NK-92 treated with Interleukin-12 subunit alpha and Interleukin-12 subunit beta, amount 100 ng/mL, for 24 hours (cell line): ENCODE results near the gene FRMD4B.

ENCODE experiments used
- DNase-seq: peaks from one replicate; lab custom pipeline; 2025; lab: John Stamatoyannopoulos, UW

FRMD4B gene

GRCh38 chr3:69174871-69175737, 210.8 kb downstream of the FRMD4B start:
- DNase-seq = no peak

DNA sequence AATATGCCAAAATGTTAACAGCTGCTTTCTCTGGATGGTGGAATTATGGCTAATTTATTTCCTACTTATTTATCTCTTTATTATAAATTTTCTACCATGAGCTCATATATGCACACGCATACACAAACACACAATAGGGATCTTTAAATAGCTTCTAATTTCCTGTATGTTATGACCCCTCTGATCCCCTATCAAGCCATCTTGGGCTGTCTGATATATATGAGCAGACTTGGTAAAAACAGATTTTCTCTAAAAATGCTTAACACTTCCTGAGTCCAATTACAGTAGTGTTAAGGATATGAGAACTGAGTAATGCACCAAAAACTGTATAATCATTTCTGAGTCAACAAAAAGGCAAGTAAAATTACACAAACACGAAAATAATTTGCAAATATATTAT, 211.4 kb downstream of the FRMD4B start:
- DNase-seq = no peak

GRCh38 chr3:69172058-69172457, 213.8 kb downstream of the FRMD4B start:
- no peak for DNase-seq

DNA sequence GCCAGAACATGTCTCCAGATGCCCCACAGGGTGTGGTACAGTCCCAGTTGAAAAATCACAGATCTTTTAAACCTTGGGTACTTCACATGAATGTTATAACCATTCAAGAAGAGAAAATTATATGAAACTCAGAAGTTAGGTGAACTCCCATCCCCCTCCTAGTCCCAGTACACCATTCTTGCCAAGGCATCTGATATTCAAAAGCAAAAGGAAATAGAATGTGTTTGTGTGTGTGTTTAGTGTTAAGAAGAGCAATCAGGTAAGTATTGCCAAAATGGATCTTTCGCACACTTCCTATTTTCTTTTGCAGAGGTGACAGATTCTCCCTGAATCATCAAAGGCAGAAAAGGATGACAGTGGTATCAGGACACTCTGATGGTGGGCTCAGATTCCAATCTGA, 219.4 kb downstream of the FRMD4B start:
- DNase-seq = no peak

GRCh38 chr3:69165744-69166143, 220.1 kb downstream of the FRMD4B start:
- no peak for DNase-seq

DNA sequence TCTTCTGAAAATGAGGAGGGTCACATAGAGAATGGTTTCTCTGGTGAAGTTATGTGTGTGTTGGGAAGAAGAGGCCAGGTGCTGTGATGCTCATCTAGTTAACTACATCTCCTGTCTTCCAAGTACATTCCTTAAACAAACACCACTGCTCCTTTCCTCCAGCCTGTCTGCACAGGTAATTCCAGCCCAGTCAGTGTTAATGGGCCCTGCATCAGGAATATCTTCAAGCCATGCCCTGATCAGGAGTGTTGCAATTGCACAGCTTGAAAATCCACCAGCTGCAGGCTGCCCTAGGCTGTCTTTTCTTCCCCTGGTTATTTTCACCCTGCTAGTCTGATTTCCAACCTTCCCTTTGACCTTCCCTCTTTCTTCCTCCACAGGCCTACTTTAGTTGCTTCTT, 221.6 kb downstream of the FRMD4B start:
- DNase-seq = no peak

DNA sequence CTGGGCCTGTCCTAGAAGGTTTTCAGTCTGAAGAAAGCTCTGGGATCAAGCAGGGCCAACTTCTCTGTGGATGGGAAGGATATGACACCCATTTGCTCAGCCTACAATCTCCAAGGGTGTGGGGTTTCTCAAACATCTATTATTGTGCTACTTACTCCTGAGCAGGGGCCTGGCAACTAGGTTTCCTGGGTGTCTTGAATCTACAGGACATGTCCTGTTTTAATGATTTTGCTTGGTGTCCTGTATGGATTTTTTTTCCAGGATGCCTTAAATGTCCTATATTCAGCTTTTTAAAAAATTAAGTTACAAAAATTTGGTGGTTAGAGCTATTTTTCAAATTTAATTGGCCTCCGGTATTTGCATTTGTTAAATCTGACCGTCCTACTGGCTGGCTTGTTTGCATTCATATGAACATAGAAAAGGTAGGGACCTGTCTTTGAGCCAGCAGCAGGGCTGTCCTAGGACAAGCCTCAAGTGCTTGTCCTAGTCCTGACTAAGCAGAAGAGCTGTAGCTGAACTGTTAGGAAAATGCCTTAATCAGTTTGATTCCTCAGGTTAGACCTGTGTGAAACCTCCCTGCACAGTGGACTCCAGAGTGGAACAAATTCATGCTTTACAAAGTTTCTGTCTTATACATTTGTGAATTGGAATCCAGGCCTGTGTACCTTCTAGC, 223.4 kb downstream of the FRMD4B start:
- no peak for DNase-seq

GRCh38 chr3:69161587-69162307, 224.1 kb downstream of the FRMD4B start:
- DNase-seq = no peak

DNA sequence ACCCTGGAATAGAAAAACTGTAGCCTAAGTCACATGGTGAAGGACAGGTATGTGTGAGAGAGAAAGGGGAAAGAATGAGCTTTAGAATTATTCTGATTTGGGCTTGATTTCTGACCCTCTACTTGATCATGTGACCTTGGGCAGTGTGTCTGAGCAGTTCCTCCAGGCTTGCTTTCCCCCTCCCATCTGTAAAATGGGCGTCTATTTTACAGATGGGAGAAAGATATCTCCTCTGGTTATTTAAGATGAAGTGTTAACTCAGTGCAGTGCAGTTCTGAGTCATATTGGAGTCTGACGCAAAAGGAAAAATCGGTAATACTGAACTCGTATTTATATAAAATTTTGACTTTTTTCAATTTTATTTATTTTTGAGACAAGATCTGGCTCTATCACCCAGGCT, 225.4 kb downstream of the FRMD4B start:
- DNase-seq = no peak

GRCh38 chr3:69160107-69160506, 225.8 kb downstream of the FRMD4B start:
- no peak for DNase-seq

GRCh38 chr3:69149586-69149985, 236.3 kb downstream of the FRMD4B start:
- no peak for DNase-seq

- DNase-seq = no peak
These were observed 240.2 kb downstream of the FRMD4B start for GRCh38 chr3:69145688-69146087.

DNA sequence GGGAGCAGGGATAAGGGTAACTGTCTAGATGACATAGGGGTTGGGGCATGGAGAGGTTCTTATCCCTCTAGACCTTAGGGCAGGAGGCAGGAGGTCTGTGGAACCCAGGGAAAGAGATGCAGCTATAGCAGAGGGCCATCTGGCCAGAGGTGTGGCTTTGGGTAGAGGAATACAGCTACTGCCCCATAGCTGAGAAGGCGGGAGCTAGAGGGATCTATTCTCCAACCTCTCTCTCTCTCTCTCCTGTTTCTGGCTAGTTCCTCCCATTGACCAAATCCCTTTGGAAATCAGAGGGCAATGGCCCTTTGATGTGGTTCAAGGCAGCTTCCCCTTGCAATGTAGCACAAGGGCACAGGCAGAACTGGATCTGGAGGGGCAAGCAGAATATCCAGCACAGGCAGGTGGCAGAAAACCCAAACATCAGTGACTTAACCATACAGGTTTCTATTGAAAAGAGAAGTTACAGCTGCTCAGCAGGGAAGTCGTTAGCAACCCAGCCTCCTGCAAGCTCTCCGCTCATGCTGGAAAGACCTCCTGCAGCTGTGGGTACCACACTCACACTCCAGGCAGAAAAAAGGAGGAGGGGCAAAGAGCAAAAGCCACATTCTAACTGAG, 241.2 kb downstream of the FRMD4B start:
- no peak for DNase-seq

GRCh38 chr3:69143612-69144011, 242.3 kb downstream of the FRMD4B start:
- no peak for DNase-seq

- no peak for DNase-seq
These were observed 243.0 kb downstream of the FRMD4B start for GRCh38 chr3:69142797-69143454.

DNA sequence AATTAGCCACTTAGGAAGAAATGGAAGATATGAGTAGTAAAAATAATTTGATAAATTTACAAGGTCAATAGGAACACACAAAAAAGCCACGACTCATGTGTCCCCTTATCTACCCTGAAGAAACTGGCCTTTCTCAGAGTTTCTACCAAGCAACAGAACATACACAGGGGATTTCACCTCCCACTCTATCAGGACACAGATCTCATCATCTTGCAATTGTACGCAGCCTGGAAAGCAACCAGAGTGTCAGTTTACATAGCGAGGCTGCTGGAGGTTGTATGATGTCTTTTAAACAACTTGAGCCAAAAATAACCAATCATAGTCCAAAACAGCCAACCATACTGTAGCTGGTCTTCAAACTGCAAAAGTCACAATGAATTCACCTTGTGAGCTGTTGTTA, 243.8 kb downstream of the FRMD4B start:
- no peak for DNase-seq

- no peak for DNase-seq
These were observed 244.6 kb downstream of the FRMD4B start for GRCh38 chr3:69141313-69141712.

- DNase-seq = no peak
These were observed 248.5 kb downstream of the FRMD4B start for GRCh38 chr3:69137412-69137811.

DNA sequence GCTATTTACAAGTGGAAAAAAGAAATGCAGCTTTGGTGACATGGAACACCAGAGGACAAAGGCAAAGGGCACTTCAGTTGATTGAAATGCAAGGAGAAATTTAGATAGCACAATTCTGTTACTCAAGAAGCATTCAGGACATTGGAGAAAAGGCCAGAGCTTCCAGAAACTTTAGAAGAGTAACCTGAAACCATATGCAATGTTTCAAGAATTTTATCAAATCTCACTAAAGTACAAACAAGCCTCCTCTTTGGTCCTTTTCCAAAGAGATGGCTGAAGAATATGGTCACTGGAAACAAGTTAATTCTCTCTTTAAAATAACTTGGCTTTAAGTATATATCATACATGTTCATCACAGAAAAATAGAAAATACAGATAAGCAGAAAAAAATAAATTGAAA, 248.9 kb downstream of the FRMD4B start:
- no peak for DNase-seq

- no peak for DNase-seq
These were observed 255.2 kb downstream of the FRMD4B start for GRCh38 chr3:69130689-69131088.

GRCh38 chr3:69129531-69129930, 256.4 kb downstream of the FRMD4B start:
- DNase-seq = no peak

DNA sequence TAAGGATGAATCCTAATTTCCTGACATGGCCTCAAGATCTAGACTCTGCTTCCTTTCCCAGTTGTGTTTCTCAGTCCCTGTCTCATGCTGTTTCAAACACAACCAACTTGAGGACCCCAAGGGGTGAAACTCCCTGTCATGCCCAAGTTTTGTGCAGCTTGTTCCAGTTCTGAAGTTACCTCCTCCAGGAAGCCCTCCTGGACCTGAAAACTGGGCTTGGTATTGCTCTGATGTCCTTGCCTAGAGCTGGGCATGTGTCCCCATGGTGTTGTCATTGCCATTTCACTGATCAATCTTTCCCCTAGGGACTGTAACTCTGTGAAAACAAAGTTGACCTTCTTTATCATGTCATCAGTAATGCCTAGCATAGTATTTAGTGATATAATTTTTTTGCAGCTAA, 257.4 kb downstream of the FRMD4B start:
- DNase-seq = no peak
